Astrocyte of the cerebellum (primary cell): ENCODE data around the gene UIMC1.

Source experiments
- DNase-seq: peaks from one replicate; pipeline ENCODE4 v3.0.0-alpha.2; 2011; ENCODE audit warnings: low read depth
- H3K4me3 ChIP-seq: 2 replicates; pipeline ENCODE4 v1.5.1; 2011; ENCODE audit warnings: mild to moderate bottlenecking, low read depth, low read length, moderate library complexity
- CTCF ChIP-seq: IDR thresholded peaks from 2 replicates; pipeline ENCODE4 v1.5.1; 2012; ENCODE audit warnings: low read length, low read depth, moderate library complexity, mild to moderate bottlenecking; ENCODE audit errors: missing control alignments
- in situ Hi-C: cut with HindIII; loops from 2 replicates; pipeline ENCODE4 v1.10.0; 2017; ENCODE audit warnings: low sequenced_read_pairs

UIMC1 gene

GRCh38 chr5:176934309-176934930 lies 72.2 kb downstream of the UIMC1 start:
- no peak for DNase-seq
- TF ChIP-seq CTCF: no peak
- H3K4me3 ChIP-seq: no peak overlapping the region
- in situ Hi-C loops: no loop called here

- H3K4me3 ChIP-seq: no peak overlapping the region
- in situ Hi-C loops: no loop called here
- TF ChIP-seq CTCF: no peak
- no peak for DNase-seq
Observed at GRCh38 chr5:176929654-176930053, 76.9 kb downstream of the UIMC1 start.

GRCh38 chr5:176927562-176927961 lies 79.0 kb downstream of the UIMC1 start:
- in situ Hi-C loops: no loop called here
- TF ChIP-seq CTCF: no peak
- DNase-seq: no peak
- H3K4me3 ChIP-seq: no peak overlapping the region

- no peak for TF ChIP-seq CTCF
- H3K4me3 ChIP-seq: no peak overlapping the region
- in situ Hi-C loops: no loop called here
- no peak for DNase-seq
Observed at GRCh38 chr5:176922817-176923216, 83.8 kb downstream of the UIMC1 start.

- no peak overlapping the region for H3K4me3 ChIP-seq
- peak; percentile 26 for DNase-seq
- TF ChIP-seq CTCF: no peak
- in situ Hi-C loops: no loop called here
Observed at GRCh38 chr5:176921714-176922113, 84.9 kb downstream of the UIMC1 start.

- TF ChIP-seq CTCF: no peak
- DNase-seq: no peak
- in situ Hi-C loops: no loop called here
- no peak overlapping the region for H3K4me3 ChIP-seq
Observed at GRCh38 chr5:176918613-176919012, 88.0 kb downstream of the UIMC1 start.

- no peak for DNase-seq
- H3K4me3 ChIP-seq: no peak overlapping the region
- TF ChIP-seq CTCF: no peak
- in situ Hi-C loops: no loop called here
Observed at GRCh38 chr5:176916337-176916736, 90.2 kb downstream of the UIMC1 start.
